Heart right ventricle (tissue), 16 donors: ENCODE measurements around the gene SERPINB8. TPM values are rescaled to one million over a fixed set of nuclear protein-coding genes. Genes with fewer than 3 reads are reported as not detected.
A peak's percentile ranks its signal among the peaks of the same experiment; 100 is the strongest.

Experiments used
- ATAC-seq, 8 donors: fragments of 200-7000 bp; cut with Tn5 transposase; one replicate each; pipeline ENCODE4 v1.9.1; 2020; ENCODE audit warnings: mild to moderate bottlenecking in 8 of 8, moderate library complexity in 8 of 8, moderate number of reproducible peaks in 1 of 8
- DNase-seq, 2 donors: peaks; one replicate each; pipeline ENCODE4 v3.0.0-alpha.2; 2020
- H3K27ac ChIP-seq, 10 donors: fragments of 200-600 bp; sonication (generic) in 2 of 10; one replicate each; pipeline versions ENCODE4 v1.5.0 to v1.8.0; 2020 to 2022; ENCODE audit warnings: mild to moderate bottlenecking in 3 of 10
- H3K27me3 ChIP-seq, 7 donors: fragments of 200-600 bp; one replicate each; pipeline ENCODE4 v1.8.0; 2021 to 2022; ENCODE audit warnings: mild to moderate bottlenecking in 2 of 7
- H3K36me3 ChIP-seq, 9 donors: fragments of 200-600 bp; sonication (generic) in 1 of 9; one replicate each; pipeline versions ENCODE4 v1.5.0 to v1.8.0; 2020 to 2022; ENCODE audit warnings: mild to moderate bottlenecking in 2 of 9
- H3K4me1 ChIP-seq, 9 donors: fragments of 200-600 bp; sonication (generic) in 1 of 9; one replicate each; pipeline versions ENCODE4 v1.5.0 to v1.8.0; 2020 to 2022; ENCODE audit warnings: mild to moderate bottlenecking in 4 of 9
- H3K4me3 ChIP-seq, 10 donors: fragments of 200-600 bp; sonication (generic) in 2 of 10; one replicate each; pipeline versions ENCODE4 v1.5.0 to v1.8.0; 2020 to 2022; ENCODE audit warnings: mild to moderate bottlenecking in 7 of 10, moderate library complexity in 2 of 10
- H3K9me3 ChIP-seq, 11 donors: fragments of 200-600 bp in 10 of 11; sonication (generic) in 2 of 11; one replicate each; pipeline versions ENCODE4 v1.5.0 to v1.8.0; 2013 to 2022; ENCODE audit warnings: mild to moderate bottlenecking in 2 of 11, control low read depth in 1 of 11, moderate library complexity in 1 of 11
- WGBS, 2 donors: extraction: QIAGEN DNeasy Blood & Tissue Kit; methylation state at CpG; one replicate each; pipeline ENCODE4 v1.1.7; 2013; ENCODE audit warnings: inconsistent platforms in 1 of 2; 5-methylcytosine and 5-hydroxymethylcytosine counted together
- intact Hi-C, 10 donors: fragments of 100-400 bp; cut with DNase I; formaldehyde crosslinking; loops; one replicate each; pipeline versions ENCODE4 v1.11.1 to v1.14.2; 2022
- polyA plus RNA-seq, 2 donors: library from polyadenylated mRNA; stranded (reverse); fragments of 200-250 nt; gene quantifications; one replicate each; pipeline ENCODE4 v1.2.3, GENCODE V29; 2013
- total RNA-seq, 10 donors: library from RNA; stranded (reverse); fragmentation: NEBNext Ultra II Directional in 3 of 10; extraction: Animal tissue kit (Norgen Biotek cat#: 25700) in 3 of 10; gene quantifications; one replicate each; pipeline versions ENCODE4 v1.2.1 to v1.2.4, GENCODE V29; 2021 to 2023
- TF ChIP-seq, protein P1 (sequence below), 9 donors: fragments of 200-600 bp; sonication (generic) in 2 of 9; IDR thresholded peaks; one replicate each; pipeline versions ENCODE4 v1.5.0 to v1.8.0; 2021 to 2022; ENCODE audit warnings: antibody characterized with exemption in 9 of 9, mild to moderate bottlenecking in 5 of 9, moderate library complexity in 1 of 9
- donor health status: Arrhythmogenic right ventricular cardiomyopathy.
- donor health status: ischemic (EF 13 %, LVEDD 7.1; RV severe dilation, severe dysfunction).
- donor health status: healthy with polysubstance abuse.
- donor health status: DM: no; HTN: yes; CAD: no.
- donor health status: DM: no; HTN: no; CAD: no.
- donor health status: ischemic (EF 25% LVEDD 6.9; RV normal size, moderate dysfunction).
- donor health status: ischemic (EF 25% LVEDD 5.7; RV mildly dilated, moderate dysfunction).
- donor health status: healthy.
- donor health status: DM: yes; HTN: yes; CAD: no.
- donor health status: Ischemic cardiomyopathy.
- donor health status: ischemic (EF 35%, LVEDD 5.7; RV mildly dilated, moderate dysfunction).
- donor health status: nonischemic (EF 11% LVEDD 7.7; RV severe dilation, severe dysfunction).
- donor health status: DM: yes; HTN: yes; CAD: no.
- donor health status: PGD.
- donor health status: ischemic (EF 29% LVEDD 5.4; RV normal size, mild dysfunction).
- donor health status: nonischemic (EF 23%, LVEDD 6.1; RV moderate dilation, normal function).

SERPINB8 gene
- total and polyA plus RNA-seq, 12 donors, result 0.81 to 10.9 (median 2.5) TPM

DNA sequence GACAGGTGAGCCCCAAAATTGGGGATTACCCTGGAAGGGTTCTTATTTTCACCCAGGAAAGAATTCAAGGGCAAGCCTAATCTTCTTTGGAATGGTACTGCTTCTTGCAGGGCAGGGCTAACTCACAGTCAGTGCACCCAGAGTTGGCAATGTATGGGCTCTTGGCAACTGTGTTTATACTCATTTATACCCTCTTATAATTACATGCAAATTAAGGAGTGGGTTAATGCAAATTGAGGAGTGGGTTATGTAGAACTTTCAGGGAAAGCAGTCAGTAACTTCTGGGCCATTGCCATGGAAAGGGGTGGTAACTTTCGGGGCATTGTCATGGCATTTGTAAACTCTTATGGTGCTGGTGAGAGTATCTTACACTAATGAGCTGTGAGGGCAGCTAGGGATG is 59.2 kb downstream of the SERPINB8 start:
- Histone ChIP-seq H3K36me3 (no peaks in the 10 kb centered on the region), H3K27ac (no peak overlapping the region), H3K4me1 (peaks cover 0 to 4% (median 0%) of the 10 kb centered on the region in 9 donors), H3K9me3 (no peaks in the 10 kb centered on the region), H3K4me3 (no peak overlapping the region), H3K27me3 (peaks cover 0 to 9% (median 0%) of the 10 kb centered on the region in 7 donors)
- ATAC-seq, result no peak
- intact Hi-C loops, result loop anchor here in 2 of 10 donors (10.0 kb wide), 2 partner anchors 386 to 1066 kb away; no protein-coding TSS in a partner anchor
- WGBS, 2 donors, result 48 to 77% methylated on average over 1 of the region's 1 CpG
- TF ChIP-seq, protein P1, sequence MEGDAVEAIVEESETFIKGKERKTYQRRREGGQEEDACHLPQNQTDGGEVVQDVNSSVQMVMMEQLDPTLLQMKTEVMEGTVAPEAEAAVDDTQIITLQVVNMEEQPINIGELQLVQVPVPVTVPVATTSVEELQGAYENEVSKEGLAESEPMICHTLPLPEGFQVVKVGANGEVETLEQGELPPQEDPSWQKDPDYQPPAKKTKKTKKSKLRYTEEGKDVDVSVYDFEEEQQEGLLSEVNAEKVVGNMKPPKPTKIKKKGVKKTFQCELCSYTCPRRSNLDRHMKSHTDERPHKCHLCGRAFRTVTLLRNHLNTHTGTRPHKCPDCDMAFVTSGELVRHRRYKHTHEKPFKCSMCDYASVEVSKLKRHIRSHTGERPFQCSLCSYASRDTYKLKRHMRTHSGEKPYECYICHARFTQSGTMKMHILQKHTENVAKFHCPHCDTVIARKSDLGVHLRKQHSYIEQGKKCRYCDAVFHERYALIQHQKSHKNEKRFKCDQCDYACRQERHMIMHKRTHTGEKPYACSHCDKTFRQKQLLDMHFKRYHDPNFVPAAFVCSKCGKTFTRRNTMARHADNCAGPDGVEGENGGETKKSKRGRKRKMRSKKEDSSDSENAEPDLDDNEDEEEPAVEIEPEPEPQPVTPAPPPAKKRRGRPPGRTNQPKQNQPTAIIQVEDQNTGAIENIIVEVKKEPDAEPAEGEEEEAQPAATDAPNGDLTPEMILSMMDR (IDR thresholded peaks at IDR 0.05), result no peak
- DNase-seq, result no peak

DNA sequence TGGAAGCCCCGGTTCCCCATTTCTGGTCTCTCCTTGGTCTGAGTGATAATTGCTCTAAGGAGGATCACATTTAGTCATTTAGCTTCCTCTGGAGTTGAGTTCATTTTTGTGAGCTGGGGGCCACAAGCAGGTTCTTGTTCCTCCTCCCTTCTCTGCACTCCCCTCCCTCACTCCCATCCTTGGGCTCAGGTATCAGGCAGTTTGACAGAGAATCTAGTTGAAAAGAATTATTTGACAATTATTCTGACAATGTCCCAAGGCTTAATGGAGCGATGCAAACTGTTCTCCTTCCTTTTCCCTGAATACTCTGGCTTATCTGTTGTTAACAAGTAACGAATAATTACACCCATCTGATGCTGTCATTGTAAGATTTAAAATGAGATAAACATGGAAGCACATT is 61.5 kb downstream of the SERPINB8 start:
- 73 to 85% methylated on average over 3 of the region's 3 CpGs for WGBS, 2 donors
- DNase-seq (no peak), ATAC-seq (no peak)
- Histone ChIP-seq H3K9me3 (no peaks in the 10 kb centered on the region), H3K27ac (no peak overlapping the region), H3K27me3 (peaks cover 0 to 9% (median 0%) of the 10 kb centered on the region in 7 donors), H3K36me3 (no peaks in the 10 kb centered on the region), H3K4me3 (no peak overlapping the region), H3K4me1 (peaks cover 0 to 4% (median 0%) of the 10 kb centered on the region in 9 donors)
- TF ChIP-seq, protein P1 (IDR thresholded peaks at IDR 0.05), result no peak
- intact Hi-C loops, result no loop called here

DNA sequence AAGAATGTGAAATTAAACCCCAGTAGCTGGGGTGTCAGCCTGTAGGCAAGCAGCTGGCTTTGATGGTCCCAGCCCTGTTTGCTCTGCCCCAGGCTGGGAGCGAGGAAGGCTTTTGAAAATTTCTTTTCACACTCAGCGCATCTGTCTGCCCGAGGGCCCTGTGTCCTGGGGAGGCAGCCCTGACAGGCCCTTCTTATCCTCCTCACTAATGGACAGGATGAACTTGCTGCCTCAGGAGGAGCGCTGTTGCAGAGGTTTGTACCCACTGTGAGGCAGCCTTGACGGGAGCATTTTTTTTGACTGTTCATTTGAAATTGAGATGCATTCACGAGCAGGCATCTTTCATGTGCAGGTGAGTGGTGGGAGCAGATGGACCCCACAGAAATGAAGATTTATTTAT is 62.4 kb downstream of the SERPINB8 start:
- no peak for DNase-seq
- Histone ChIP-seq H3K36me3 (no peaks in the 10 kb centered on the region), H3K4me3 (no peak overlapping the region), H3K27ac (no peak overlapping the region), H3K27me3 (peaks cover 0 to 9% (median 0%) of the 10 kb centered on the region in 7 donors), H3K4me1 (peaks cover 0 to 4% (median 0%) of the 10 kb centered on the region in 9 donors), H3K9me3 (no peaks in the 10 kb centered on the region)
- intact Hi-C loops, result no loop called here
- TF ChIP-seq, protein P1 (IDR thresholded peaks at IDR 0.05), result no peak
- WGBS, 2 donors, result 52 to 55% methylated on average over 6 of the region's 6 CpGs
- no peak for ATAC-seq

DNA sequence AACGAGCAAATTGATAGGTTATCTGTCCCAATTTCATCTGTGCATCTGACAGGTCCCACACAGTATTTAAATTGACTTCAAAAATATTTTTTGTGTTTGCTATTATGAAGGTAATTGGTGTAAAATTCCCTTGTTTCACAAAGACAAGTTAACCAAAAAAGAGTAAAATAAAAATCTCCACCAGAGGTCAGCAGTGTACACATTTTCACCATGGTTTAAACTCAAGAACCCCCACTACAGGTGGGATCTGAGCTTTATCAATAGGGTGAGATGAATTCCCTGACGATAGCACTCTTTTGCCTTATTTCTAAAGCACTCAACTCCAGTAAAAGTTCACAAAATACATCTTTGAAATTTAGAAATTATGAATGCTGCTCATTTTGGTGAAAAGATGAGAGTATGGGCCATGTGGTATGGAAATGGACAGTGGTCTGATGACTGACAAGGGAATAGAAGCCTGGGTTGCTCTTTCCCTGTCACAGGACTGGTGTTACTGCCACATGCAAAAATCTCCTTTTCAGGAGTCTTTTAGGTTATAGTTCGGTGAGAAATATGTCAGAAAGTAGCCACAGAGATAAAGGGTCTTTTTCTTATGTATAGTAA is 68.0 kb downstream of the SERPINB8 start:
- Histone ChIP-seq H3K4me1 (no peaks in the 10 kb centered on the region), H3K9me3 (peaks cover 0 to 7% (median 0%) of the 10 kb centered on the region in 11 donors), H3K4me3 (no peak overlapping the region), H3K36me3 (no peaks in the 10 kb centered on the region), H3K27ac (no peak overlapping the region), H3K27me3 (peaks cover 0 to under 1% (median 0%) of the 10 kb centered on the region in 7 donors)
- WGBS, 2 donors, result 19 to 24% methylated on average over 3 of the region's 3 CpGs
- DNase-seq, result no peak
- TF ChIP-seq, protein P1 (IDR thresholded peaks at IDR 0.05), result peak; percentile 17 to 71 (median 56)
- intact Hi-C loops, result no loop called here
- no peak for ATAC-seq

Other genes with a start within 250 kb of the SERPINB8 start
- gene SERPINB7, start 194.7 kb upstream of the SERPINB8 start, total RNA-seq, result not detected
- not detected for gene SERPINB7, start 194.7 kb upstream of the SERPINB8 start, polyA plus RNA-seq
- gene SERPINB2, start 82.4 kb upstream of the SERPINB8 start, total RNA-seq, result under 1 TPM in 2 of 10 donors, not detected in 8; 0.14 to 0.20 TPM
- gene SERPINB2, start 82.4 kb upstream of the SERPINB8 start, polyA plus RNA-seq, result under 1 TPM in 1 of 2 donors, not detected in 1; 0.12 TPM
- not detected for gene SERPINB10, start 62.1 kb upstream of the SERPINB8 start, total RNA-seq
- gene SERPINB10, start 62.1 kb upstream of the SERPINB8 start, polyA plus RNA-seq, result not detected
- gene HMSD, start 20.8 kb upstream of the SERPINB8 start, total RNA-seq, result under 1 TPM in 3 of 10 donors, not detected in 7; 0.13 to 0.88 (median 0.57) TPM
- gene HMSD, start 20.8 kb upstream of the SERPINB8 start, polyA plus RNA-seq, result under 1 TPM in 1 of 2 donors, not detected in 1; 0.03 TPM
- gene LINC00305, start 179.0 kb downstream of the SERPINB8 start, total RNA-seq, result not detected
- gene LINC00305, start 179.0 kb downstream of the SERPINB8 start, polyA plus RNA-seq, result not detected